ENCODE measurements around the gene KHDRBS2. TPM values are rescaled to one million over a fixed set of nuclear protein-coding genes. Genes with fewer than 3 reads are reported as not detected.

The KHDRBS2 gene
- total RNA-seq, 1 donor from 2014 or later, result not detected

DNA sequence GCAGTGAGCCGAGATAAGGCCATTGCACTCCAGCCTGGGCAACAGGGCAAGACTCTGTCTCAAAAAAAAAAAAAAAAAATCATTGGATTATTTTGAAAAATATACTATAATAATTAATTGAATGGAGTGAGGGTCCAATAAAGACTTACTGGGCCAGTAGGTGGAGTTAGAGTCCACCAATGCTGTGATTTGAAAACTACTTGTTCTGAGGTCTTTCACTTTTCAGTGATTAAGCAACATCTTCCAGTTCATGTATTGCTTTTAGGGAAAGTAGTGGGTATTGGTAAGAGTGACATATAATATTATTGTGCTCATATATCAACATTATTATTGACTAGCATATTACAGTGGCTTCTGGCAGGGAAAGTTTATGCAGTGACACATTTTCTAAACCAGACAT lies 530.3 kb downstream of the KHDRBS2 start:
- H3K4me1 ChIP-seq (ENCODE audit: insufficient read depth, low read length), result no peaks in the 10 kb centered on the region
- no peaks in the 10 kb centered on the region for H3K79me2 ChIP-seq (ENCODE audit: insufficient read depth, low read length)
- H3K4me3 Mint-ChIP-seq (ENCODE audit: unreplicated experiment), result no peak overlapping the region
- no peaks in the 10 kb centered on the region for H4K20me1 ChIP-seq (ENCODE audit: insufficient read depth, low read length)
- H3K4me2 ChIP-seq (ENCODE audit: low read length), result no peak overlapping the region
- H3K27me3 ChIP-seq (ENCODE audit: insufficient read depth, low read length), result no peaks in the 10 kb centered on the region
- H3K9me3 Mint-ChIP-seq (ENCODE audit: unreplicated experiment), result no peaks in the 10 kb centered on the region
- H3K36me3 Mint-ChIP-seq (ENCODE audit: low read depth, unreplicated experiment), result no peaks in the 10 kb centered on the region
- H3K36me3 ChIP-seq (ENCODE audit: insufficient read depth, low read length), result no peaks in the 10 kb centered on the region
- no peaks in the 10 kb centered on the region for H3K27me3 Mint-ChIP-seq (ENCODE audit: low read depth, unreplicated experiment)
- H3K4me3 ChIP-seq (ENCODE audit: insufficient read depth, low read depth, low read length), result no peak overlapping the region
- TF ChIP-seq, protein P1, sequence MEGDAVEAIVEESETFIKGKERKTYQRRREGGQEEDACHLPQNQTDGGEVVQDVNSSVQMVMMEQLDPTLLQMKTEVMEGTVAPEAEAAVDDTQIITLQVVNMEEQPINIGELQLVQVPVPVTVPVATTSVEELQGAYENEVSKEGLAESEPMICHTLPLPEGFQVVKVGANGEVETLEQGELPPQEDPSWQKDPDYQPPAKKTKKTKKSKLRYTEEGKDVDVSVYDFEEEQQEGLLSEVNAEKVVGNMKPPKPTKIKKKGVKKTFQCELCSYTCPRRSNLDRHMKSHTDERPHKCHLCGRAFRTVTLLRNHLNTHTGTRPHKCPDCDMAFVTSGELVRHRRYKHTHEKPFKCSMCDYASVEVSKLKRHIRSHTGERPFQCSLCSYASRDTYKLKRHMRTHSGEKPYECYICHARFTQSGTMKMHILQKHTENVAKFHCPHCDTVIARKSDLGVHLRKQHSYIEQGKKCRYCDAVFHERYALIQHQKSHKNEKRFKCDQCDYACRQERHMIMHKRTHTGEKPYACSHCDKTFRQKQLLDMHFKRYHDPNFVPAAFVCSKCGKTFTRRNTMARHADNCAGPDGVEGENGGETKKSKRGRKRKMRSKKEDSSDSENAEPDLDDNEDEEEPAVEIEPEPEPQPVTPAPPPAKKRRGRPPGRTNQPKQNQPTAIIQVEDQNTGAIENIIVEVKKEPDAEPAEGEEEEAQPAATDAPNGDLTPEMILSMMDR (IDR thresholded peaks at IDR 0.05; ENCODE audit: insufficient read depth, low read depth, low read length), result no peak
- TF ChIP-seq EZH2 (IDR thresholded peaks at IDR 0.05; ENCODE audit: insufficient read depth, low read length), result no peak
- FAIRE-seq (no peak), DNase-seq (ENCODE audit: low read depth) (no peak)
- H3K9me3 ChIP-seq (ENCODE audit: insufficient read depth, low read depth, low read length), result no peaks in the 10 kb centered on the region
- H3K27ac Mint-ChIP-seq (ENCODE audit: unreplicated experiment), result no peak overlapping the region
- H2AFZ ChIP-seq (ENCODE audit: low read depth, low read length), result no peak overlapping the region
- no peaks in the 10 kb centered on the region for H3K4me1 Mint-ChIP-seq (ENCODE audit: low read depth, unreplicated experiment)
- H3K9ac ChIP-seq (ENCODE audit: low read length), result no peak overlapping the region
- no peak overlapping the region for H3K27ac ChIP-seq (ENCODE audit: low read depth, low read length)

DNA sequence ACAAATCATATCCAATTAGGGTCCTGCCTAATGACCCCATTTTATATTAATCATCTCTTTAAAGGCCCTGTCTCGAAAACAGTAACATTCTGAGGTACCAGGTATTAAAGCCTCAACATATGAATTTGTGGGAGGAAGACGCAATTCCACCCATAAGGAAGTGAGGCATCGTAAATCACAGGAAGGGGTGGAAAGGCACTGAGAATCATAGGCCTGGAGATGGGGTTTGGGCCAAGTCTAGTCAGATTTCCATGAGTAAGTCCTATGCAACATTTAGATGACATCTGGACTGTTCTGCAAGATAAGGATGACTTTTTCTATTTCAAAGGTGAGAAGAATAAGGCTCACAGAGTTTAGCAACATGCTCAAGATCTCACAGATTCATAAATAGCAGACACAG lies 534.0 kb downstream of the KHDRBS2 start:
- H3K27me3 Mint-ChIP-seq (ENCODE audit: low read depth, unreplicated experiment), result no peaks in the 10 kb centered on the region
- H3K27ac ChIP-seq (ENCODE audit: low read depth, low read length), result no peak overlapping the region
- no peaks in the 10 kb centered on the region for H3K36me3 Mint-ChIP-seq (ENCODE audit: low read depth, unreplicated experiment)
- DNase-seq (ENCODE audit: low read depth) (no peak), FAIRE-seq (no peak)
- H3K4me3 ChIP-seq (ENCODE audit: insufficient read depth, low read depth, low read length), result no peak overlapping the region
- H3K4me3 Mint-ChIP-seq (ENCODE audit: unreplicated experiment), result no peak overlapping the region
- no peaks in the 10 kb centered on the region for H4K20me1 ChIP-seq (ENCODE audit: insufficient read depth, low read length)
- H3K4me1 Mint-ChIP-seq (ENCODE audit: low read depth, unreplicated experiment), result no peaks in the 10 kb centered on the region
- H3K4me1 ChIP-seq (ENCODE audit: insufficient read depth, low read length), result no peaks in the 10 kb centered on the region
- H3K79me2 ChIP-seq (ENCODE audit: insufficient read depth, low read length), result no peaks in the 10 kb centered on the region
- no peak overlapping the region for H2AFZ ChIP-seq (ENCODE audit: low read depth, low read length)
- H3K9me3 ChIP-seq (ENCODE audit: insufficient read depth, low read depth, low read length), result no peaks in the 10 kb centered on the region
- H3K36me3 ChIP-seq (ENCODE audit: insufficient read depth, low read length), result no peaks in the 10 kb centered on the region
- H3K27ac Mint-ChIP-seq (ENCODE audit: unreplicated experiment), result no peak overlapping the region
- TF ChIP-seq, protein P1 (IDR thresholded peaks at IDR 0.05; ENCODE audit: insufficient read depth, low read depth, low read length), result no peak
- no peak for TF ChIP-seq EZH2 (IDR thresholded peaks at IDR 0.05; ENCODE audit: insufficient read depth, low read length)
- H3K4me2 ChIP-seq (ENCODE audit: low read length), result no peak overlapping the region
- no peaks in the 10 kb centered on the region for H3K27me3 ChIP-seq (ENCODE audit: insufficient read depth, low read length)
- H3K9ac ChIP-seq (ENCODE audit: low read length), result no peak overlapping the region
- no peaks in the 10 kb centered on the region for H3K9me3 Mint-ChIP-seq (ENCODE audit: unreplicated experiment)

DNA sequence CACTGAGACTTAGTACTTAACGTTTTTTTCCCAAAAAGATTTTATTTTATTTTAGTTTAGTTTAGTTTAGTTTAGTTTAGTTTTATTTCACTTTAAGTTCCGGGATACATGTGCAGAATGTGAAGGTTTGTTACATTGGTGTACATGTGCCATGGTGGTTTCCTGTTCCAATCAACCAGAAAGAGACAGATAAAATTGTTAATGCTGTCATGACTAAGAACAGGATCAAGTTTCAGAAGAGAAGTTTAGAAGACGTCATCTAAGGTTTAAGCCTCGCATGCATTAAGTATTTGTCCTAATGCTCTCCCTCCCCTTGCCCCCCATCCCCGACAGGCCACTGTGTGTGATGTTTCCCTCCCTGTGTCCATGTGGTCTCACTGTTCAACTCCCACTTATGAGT lies 540.0 kb downstream of the KHDRBS2 start:
- H3K79me2 ChIP-seq (ENCODE audit: insufficient read depth, low read length), result no peaks in the 10 kb centered on the region
- H4K20me1 ChIP-seq (ENCODE audit: insufficient read depth, low read length), result no peaks in the 10 kb centered on the region
- no peaks in the 10 kb centered on the region for H3K4me1 Mint-ChIP-seq (ENCODE audit: low read depth, unreplicated experiment)
- no peaks in the 10 kb centered on the region for H3K36me3 Mint-ChIP-seq (ENCODE audit: low read depth, unreplicated experiment)
- no peaks in the 10 kb centered on the region for H3K27me3 Mint-ChIP-seq (ENCODE audit: low read depth, unreplicated experiment)
- H3K9me3 Mint-ChIP-seq (ENCODE audit: unreplicated experiment), result no peaks in the 10 kb centered on the region
- TF ChIP-seq, protein P1 (IDR thresholded peaks at IDR 0.05; ENCODE audit: insufficient read depth, low read depth, low read length), result no peak
- no peak for TF ChIP-seq EZH2 (IDR thresholded peaks at IDR 0.05; ENCODE audit: insufficient read depth, low read length)
- no peak overlapping the region for H3K4me3 Mint-ChIP-seq (ENCODE audit: unreplicated experiment)
- no peak overlapping the region for H3K4me2 ChIP-seq (ENCODE audit: low read length)
- H3K4me3 ChIP-seq (ENCODE audit: insufficient read depth, low read depth, low read length), result no peak overlapping the region
- no peak overlapping the region for H2AFZ ChIP-seq (ENCODE audit: low read depth, low read length)
- H3K27ac ChIP-seq (ENCODE audit: low read depth, low read length), result no peak overlapping the region
- FAIRE-seq (no peak), DNase-seq (ENCODE audit: low read depth) (no peak)
- H3K4me1 ChIP-seq (ENCODE audit: insufficient read depth, low read length), result no peaks in the 10 kb centered on the region
- H3K27ac Mint-ChIP-seq (ENCODE audit: unreplicated experiment), result no peak overlapping the region
- no peaks in the 10 kb centered on the region for H3K27me3 ChIP-seq (ENCODE audit: insufficient read depth, low read length)
- no peaks in the 10 kb centered on the region for H3K9me3 ChIP-seq (ENCODE audit: insufficient read depth, low read depth, low read length)
- no peaks in the 10 kb centered on the region for H3K36me3 ChIP-seq (ENCODE audit: insufficient read depth, low read length)
- H3K9ac ChIP-seq (ENCODE audit: low read length), result no peak overlapping the region

All from astrocyte (in vitro differentiated cells and primary cell).